ENCODE measurements around the gene RMI2.
"Not testable (repeated sequence)": the region's sequence is repeated elsewhere in the genome, so short reads cannot be mapped to it uniquely, and the experiment has no call there.

The RMI2 gene

GRCh38 chr16:11360641-11361373 lies 15.5 kb downstream of the RMI2 start:
- H3K4me3 Mint-ChIP-seq = peak overlapping the region; percentile 7
- peaks cover 27% of the 10 kb centered on the region for H3K27me3 Mint-ChIP-seq
- H3K27ac Mint-ChIP-seq = peak overlapping the region; percentile 98
- intact Hi-C loops (cut with micrococcal nuclease) = loop anchor here (2.0 to 5.0 kb wide), 2 partner anchors 104 to 179 kb away; partner anchors contain the start of gene SOCS1
- no peaks in the 10 kb centered on the region for H3K9me3 Mint-ChIP-seq
- H3K4me1 Mint-ChIP-seq (ENCODE audit: low read depth) = peaks cover 96% of the 10 kb centered on the region
- peaks cover 3% of the 10 kb centered on the region for H3K36me3 Mint-ChIP-seq (ENCODE audit: low read depth)

- Mint-ChIP-seq H3K4me3 (peak overlapping the region; percentile 74), H3K4me1 (ENCODE audit: low read depth) (peaks cover 97% of the 10 kb centered on the region), H3K9me3 (no peaks in the 10 kb centered on the region), H3K27me3 (peaks cover 35% of the 10 kb centered on the region), H3K27ac (peak overlapping the region; percentile 98), H3K36me3 (ENCODE audit: low read depth) (peaks cover 5% of the 10 kb centered on the region)
- intact Hi-C loops (cut with micrococcal nuclease) = loop anchor here (1.0 to 5.0 kb wide), 3 partner anchors 8 to 180 kb away; partner anchors contain the start of gene SOCS1
These were observed 16.6 kb downstream of the RMI2 start for GRCh38 chr16:11361701-11362451.

- intact Hi-C loops (cut with micrococcal nuclease) = loop anchor here (5.0 kb wide), 1 partner anchor 182 kb away; no protein-coding TSS in a partner anchor
- peak overlapping the region; percentile 98 for H3K27ac Mint-ChIP-seq
These were observed 18.6 kb downstream of the RMI2 start for GRCh38 chr16:11363927-11364258.

GRCh38 chr16:11367483-11367906 lies 22.2 kb downstream of the RMI2 start:
- Mint-ChIP-seq H3K4me1 (ENCODE audit: low read depth) (peaks cover 93% of the 10 kb centered on the region), H3K27me3 (peaks cover 40% of the 10 kb centered on the region), H3K36me3 (ENCODE audit: low read depth) (peaks cover 12% of the 10 kb centered on the region), H3K9me3 (no peaks in the 10 kb centered on the region), H3K4me3 (no peak overlapping the region), H3K27ac (peak overlapping the region; percentile 1)
- intact Hi-C loops (cut with micrococcal nuclease) = no loop called here

More at GRCh38 chr16:11363927-11364258, 18.6 kb downstream of the RMI2 start:
- H3K36me3 Mint-ChIP-seq (ENCODE audit: low read depth) = peaks cover 12% of the 10 kb centered on the region
- H3K27me3 Mint-ChIP-seq = peaks cover 38% of the 10 kb centered on the region
- no peaks in the 10 kb centered on the region for H3K9me3 Mint-ChIP-seq
- H3K4me3 Mint-ChIP-seq = no peak overlapping the region
- peaks cover 94% of the 10 kb centered on the region for H3K4me1 Mint-ChIP-seq (ENCODE audit: low read depth)

- intact Hi-C loops (cut with micrococcal nuclease) = loop anchor here (1.0 to 2.0 kb wide), 2 partner anchors 8 to 14 kb away; no protein-coding TSS in a partner anchor
- peak overlapping the region; percentile 80 for H3K27ac Mint-ChIP-seq
- peak overlapping the region; percentile 44 for H3K4me3 Mint-ChIP-seq
- no peaks in the 10 kb centered on the region for H3K9me3 Mint-ChIP-seq
- H3K27me3 Mint-ChIP-seq = peaks cover 58% of the 10 kb centered on the region
- H3K36me3 Mint-ChIP-seq (ENCODE audit: low read depth) = peaks cover 12% of the 10 kb centered on the region
- H3K4me1 Mint-ChIP-seq (ENCODE audit: low read depth) = peaks cover 74% of the 10 kb centered on the region
These were observed 25.0 kb downstream of the RMI2 start for GRCh38 chr16:11370084-11370931.

GRCh38 chr16:11370932-11371279 lies 25.6 kb downstream of the RMI2 start:
- intact Hi-C loops (cut with micrococcal nuclease) = loop anchor here (1.0 to 2.0 kb wide), 2 partner anchors 9 to 14 kb away; no protein-coding TSS in a partner anchor
- H3K27me3 Mint-ChIP-seq = peaks cover 58% of the 10 kb centered on the region
- peak overlapping the region; percentile 80 for H3K27ac Mint-ChIP-seq
- peaks cover 12% of the 10 kb centered on the region for H3K36me3 Mint-ChIP-seq (ENCODE audit: low read depth)
- H3K4me1 Mint-ChIP-seq (ENCODE audit: low read depth) = peaks cover 69% of the 10 kb centered on the region
- H3K9me3 Mint-ChIP-seq = not testable (repeated sequence)
- H3K4me3 Mint-ChIP-seq = peak overlapping the region; percentile 44

GRCh38 chr16:11372073-11372828 lies 27.0 kb downstream of the RMI2 start:
- Mint-ChIP-seq H3K4me3 (peak overlapping the region; percentile 54), H3K4me1 (ENCODE audit: low read depth) (peaks cover 57% of the 10 kb centered on the region), H3K36me3 (ENCODE audit: low read depth) (peaks cover 3% of the 10 kb centered on the region), H3K27me3 (peaks cover 54% of the 10 kb centered on the region), H3K9me3 (no peaks in the 10 kb centered on the region), H3K27ac (peak overlapping the region; percentile 80)
- intact Hi-C loops (cut with micrococcal nuclease) = no loop called here

GRCh38 chr16:11372829-11373306 lies 27.6 kb downstream of the RMI2 start:
- intact Hi-C loops (cut with micrococcal nuclease) = no loop called here
- Mint-ChIP-seq H3K27me3 (peaks cover 52% of the 10 kb centered on the region), H3K4me1 (ENCODE audit: low read depth) (peaks cover 51% of the 10 kb centered on the region), H3K9me3 (no peaks in the 10 kb centered on the region), H3K36me3 (ENCODE audit: low read depth) (no peaks in the 10 kb centered on the region), H3K27ac (peak overlapping the region; percentile 80), H3K4me3 (no peak overlapping the region)

- H3K27me3 Mint-ChIP-seq = peaks cover 45% of the 10 kb centered on the region
- no peaks in the 10 kb centered on the region for H3K9me3 Mint-ChIP-seq
- H3K4me3 Mint-ChIP-seq = no peak overlapping the region
- intact Hi-C loops (cut with micrococcal nuclease) = no loop called here
- peaks cover 44% of the 10 kb centered on the region for H3K4me1 Mint-ChIP-seq (ENCODE audit: low read depth)
- H3K36me3 Mint-ChIP-seq (ENCODE audit: low read depth) = no peaks in the 10 kb centered on the region
- no peak overlapping the region for H3K27ac Mint-ChIP-seq
These were observed 29.0 kb downstream of the RMI2 start for GRCh38 chr16:11374255-11374654.

- Mint-ChIP-seq H3K9me3 (no peaks in the 10 kb centered on the region), H3K27ac (no peak overlapping the region), H3K36me3 (ENCODE audit: low read depth) (peaks cover 15% of the 10 kb centered on the region), H3K4me1 (ENCODE audit: low read depth) (peaks cover 24% of the 10 kb centered on the region), H3K27me3 (peaks cover 54% of the 10 kb centered on the region), H3K4me3 (no peak overlapping the region)
- intact Hi-C loops (cut with micrococcal nuclease) = no loop called here
These were observed 31.9 kb downstream of the RMI2 start for GRCh38 chr16:11377154-11377553.

GRCh38 chr16:11378951-11379350 lies 33.7 kb downstream of the RMI2 start:
- Mint-ChIP-seq H3K27ac (peak overlapping the region; percentile 68), H3K4me1 (ENCODE audit: low read depth) (peaks cover 19% of the 10 kb centered on the region), H3K36me3 (ENCODE audit: low read depth) (peaks cover 33% of the 10 kb centered on the region), H3K27me3 (peaks cover 60% of the 10 kb centered on the region)
- intact Hi-C loops (cut with micrococcal nuclease); H3K4me3 Mint-ChIP-seq; H3K9me3 Mint-ChIP-seq: not testable (repeated sequence)

- peaks cover 37% of the 10 kb centered on the region for H3K36me3 Mint-ChIP-seq (ENCODE audit: low read depth)
- peak overlapping the region; percentile 68 for H3K27ac Mint-ChIP-seq
- intact Hi-C loops (cut with micrococcal nuclease) = no loop called here
- peaks cover 19% of the 10 kb centered on the region for H3K4me1 Mint-ChIP-seq (ENCODE audit: low read depth)
- H3K9me3 Mint-ChIP-seq = no peaks in the 10 kb centered on the region
- no peak overlapping the region for H3K4me3 Mint-ChIP-seq
- H3K27me3 Mint-ChIP-seq = peaks cover 62% of the 10 kb centered on the region
These were observed 34.2 kb downstream of the RMI2 start for GRCh38 chr16:11379420-11379819.

- Mint-ChIP-seq H3K27me3 (peaks cover 62% of the 10 kb centered on the region), H3K4me1 (ENCODE audit: low read depth) (peaks cover 19% of the 10 kb centered on the region), H3K36me3 (ENCODE audit: low read depth) (peaks cover 46% of the 10 kb centered on the region), H3K9me3 (no peaks in the 10 kb centered on the region), H3K27ac (no peak overlapping the region), H3K4me3 (no peak overlapping the region)
- intact Hi-C loops (cut with micrococcal nuclease) = no loop called here
These were observed 35.6 kb downstream of the RMI2 start for GRCh38 chr16:11380836-11381235.

All from dendritic cell treated with granulocyte-macrophage colony-stimulating factor and Interleukin-4, amounts not matched to agents 40 ng/mL and 50 ng/mL, for 4 days (primary cell).